Measurements from ENCODE around the gene LSP1. TPM values are rescaled to one million over a fixed set of nuclear protein-coding genes. Genes with fewer than 3 reads are reported as not detected.

The LSP1 gene
- total RNA-seq, 1 experiment from 2014 or later = 0.90 TPM

- no peaks in the 10 kb centered on the region for H3K36me3 ChIP-seq (ENCODE audit: control insufficient read depth, insufficient read depth, low read length)
- H3K9me3 ChIP-seq (ENCODE audit: control insufficient read depth, insufficient read depth, low read depth, low read length) = peaks cover 3% of the 10 kb centered on the region; the same call in 1 of the 2 replicates
- ChIA-PET CTCF (no interaction called here), POLR2A (no interaction called here)
- no peak overlapping the region for H3K4me3 ChIP-seq (ENCODE audit: low read depth in 2 of 2, low read length in 2 of 2)
- in situ Hi-C loops (cut with HindIII; ENCODE audit: low pct_unique_long_range_greater_than_20kb, low sequenced_read_pairs) (no loop called here), intact Hi-C loops (cut with micrococcal nuclease; ENCODE audit: unreplicated experiment) (no loop called here)
- ATAC-seq = no peak
- no peak for DNase-seq (ENCODE audit: low read depth, low spot score)
- no peaks in the 10 kb centered on the region for H3K27me3 ChIP-seq (ENCODE audit: control insufficient read depth, insufficient read depth, low read length)
- TF ChIP-seq TCF7L2 (IDR thresholded peaks at IDR 0.05; ENCODE audit: low read depth, low read length) = no peak
- no peak for TF ChIP-seq SIN3A (IDR thresholded peaks at IDR 0.05; ENCODE audit: borderline replicate concordance, insufficient read depth, low read depth, low read length)
- TF ChIP-seq, protein P1, sequence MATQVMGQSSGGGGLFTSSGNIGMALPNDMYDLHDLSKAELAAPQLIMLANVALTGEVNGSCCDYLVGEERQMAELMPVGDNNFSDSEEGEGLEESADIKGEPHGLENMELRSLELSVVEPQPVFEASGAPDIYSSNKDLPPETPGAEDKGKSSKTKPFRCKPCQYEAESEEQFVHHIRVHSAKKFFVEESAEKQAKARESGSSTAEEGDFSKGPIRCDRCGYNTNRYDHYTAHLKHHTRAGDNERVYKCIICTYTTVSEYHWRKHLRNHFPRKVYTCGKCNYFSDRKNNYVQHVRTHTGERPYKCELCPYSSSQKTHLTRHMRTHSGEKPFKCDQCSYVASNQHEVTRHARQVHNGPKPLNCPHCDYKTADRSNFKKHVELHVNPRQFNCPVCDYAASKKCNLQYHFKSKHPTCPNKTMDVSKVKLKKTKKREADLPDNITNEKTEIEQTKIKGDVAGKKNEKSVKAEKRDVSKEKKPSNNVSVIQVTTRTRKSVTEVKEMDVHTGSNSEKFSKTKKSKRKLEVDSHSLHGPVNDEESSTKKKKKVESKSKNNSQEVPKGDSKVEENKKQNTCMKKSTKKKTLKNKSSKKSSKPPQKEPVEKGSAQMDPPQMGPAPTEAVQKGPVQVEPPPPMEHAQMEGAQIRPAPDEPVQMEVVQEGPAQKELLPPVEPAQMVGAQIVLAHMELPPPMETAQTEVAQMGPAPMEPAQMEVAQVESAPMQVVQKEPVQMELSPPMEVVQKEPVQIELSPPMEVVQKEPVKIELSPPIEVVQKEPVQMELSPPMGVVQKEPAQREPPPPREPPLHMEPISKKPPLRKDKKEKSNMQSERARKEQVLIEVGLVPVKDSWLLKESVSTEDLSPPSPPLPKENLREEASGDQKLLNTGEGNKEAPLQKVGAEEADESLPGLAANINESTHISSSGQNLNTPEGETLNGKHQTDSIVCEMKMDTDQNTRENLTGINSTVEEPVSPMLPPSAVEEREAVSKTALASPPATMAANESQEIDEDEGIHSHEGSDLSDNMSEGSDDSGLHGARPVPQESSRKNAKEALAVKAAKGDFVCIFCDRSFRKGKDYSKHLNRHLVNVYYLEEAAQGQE (IDR thresholded peaks at IDR 0.05; ENCODE audit: insufficient read depth in 1 of 2, low read depth in 2 of 2, low read length in 1 of 2) = no peak
- TF ChIP-seq POLR2AphosphoS5 (IDR thresholded peaks at IDR 0.05; ENCODE audit: low read depth, low read length) = no peak
- TF ChIP-seq, protein P2, sequence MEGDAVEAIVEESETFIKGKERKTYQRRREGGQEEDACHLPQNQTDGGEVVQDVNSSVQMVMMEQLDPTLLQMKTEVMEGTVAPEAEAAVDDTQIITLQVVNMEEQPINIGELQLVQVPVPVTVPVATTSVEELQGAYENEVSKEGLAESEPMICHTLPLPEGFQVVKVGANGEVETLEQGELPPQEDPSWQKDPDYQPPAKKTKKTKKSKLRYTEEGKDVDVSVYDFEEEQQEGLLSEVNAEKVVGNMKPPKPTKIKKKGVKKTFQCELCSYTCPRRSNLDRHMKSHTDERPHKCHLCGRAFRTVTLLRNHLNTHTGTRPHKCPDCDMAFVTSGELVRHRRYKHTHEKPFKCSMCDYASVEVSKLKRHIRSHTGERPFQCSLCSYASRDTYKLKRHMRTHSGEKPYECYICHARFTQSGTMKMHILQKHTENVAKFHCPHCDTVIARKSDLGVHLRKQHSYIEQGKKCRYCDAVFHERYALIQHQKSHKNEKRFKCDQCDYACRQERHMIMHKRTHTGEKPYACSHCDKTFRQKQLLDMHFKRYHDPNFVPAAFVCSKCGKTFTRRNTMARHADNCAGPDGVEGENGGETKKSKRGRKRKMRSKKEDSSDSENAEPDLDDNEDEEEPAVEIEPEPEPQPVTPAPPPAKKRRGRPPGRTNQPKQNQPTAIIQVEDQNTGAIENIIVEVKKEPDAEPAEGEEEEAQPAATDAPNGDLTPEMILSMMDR (IDR thresholded peaks at IDR 0.05) = no peak
- BruUV-seq (replicated peaks) = no TSS peak
- no peak overlapping the region for H3K27ac ChIP-seq (ENCODE audit: low read length)
- H3K4me1 ChIP-seq (ENCODE audit: control insufficient read depth, insufficient read depth, low read length) = peaks cover 7% of the 10 kb centered on the region
These were observed 35.4 kb upstream of the LSP1 start for GRCh38 chr11:1817511-1817910.

DNA sequence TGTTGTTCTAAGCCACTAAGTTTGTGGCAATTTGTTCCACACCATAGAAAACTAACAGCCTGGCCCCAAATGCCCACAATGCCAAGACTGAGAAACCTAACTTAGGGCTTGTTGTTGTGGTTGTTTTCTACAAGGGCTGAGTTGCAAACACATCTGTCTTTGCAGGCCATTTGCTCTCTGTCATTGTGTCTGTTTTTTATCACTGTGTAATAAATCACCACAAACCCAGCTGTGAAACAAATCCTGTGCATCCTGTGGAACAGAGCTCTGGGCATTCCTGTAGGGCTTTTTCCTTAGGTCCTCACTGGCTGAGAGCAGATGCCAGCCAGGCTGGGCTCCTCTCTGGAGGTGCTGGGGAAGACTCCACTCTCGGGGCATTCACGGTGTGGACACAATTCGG, 33.8 kb upstream of the LSP1 start:
- Histone ChIP-seq H3K27ac (ENCODE audit: low read length) (no peak overlapping the region), H3K4me1 (ENCODE audit: control insufficient read depth, insufficient read depth, low read length) (peaks cover 7% of the 10 kb centered on the region), H3K27me3 (ENCODE audit: control insufficient read depth, insufficient read depth, low read length) (no peaks in the 10 kb centered on the region), H3K36me3 (ENCODE audit: control insufficient read depth, insufficient read depth, low read length) (no peaks in the 10 kb centered on the region), H3K9me3 (ENCODE audit: control insufficient read depth, insufficient read depth, low read depth, low read length) (peaks cover 3% of the 10 kb centered on the region; the same call in 1 of the 2 replicates), H3K4me3 (ENCODE audit: low read depth in 2 of 2, low read length in 2 of 2) (no peak overlapping the region)
- ATAC-seq (no peak), DNase-seq (ENCODE audit: low read depth, low spot score) (no peak)
- TF ChIP-seq, protein P2 (IDR thresholded peaks at IDR 0.05) = no peak
- TF ChIP-seq SIN3A (IDR thresholded peaks at IDR 0.05; ENCODE audit: borderline replicate concordance, insufficient read depth, low read depth, low read length) (no peak), TCF7L2 (IDR thresholded peaks at IDR 0.05; ENCODE audit: low read depth, low read length) (no peak), POLR2AphosphoS5 (IDR thresholded peaks at IDR 0.05; ENCODE audit: low read depth, low read length) (no peak)
- TF ChIP-seq, protein P1 (IDR thresholded peaks at IDR 0.05; ENCODE audit: insufficient read depth in 1 of 2, low read depth in 2 of 2, low read length in 1 of 2) = no peak
- in situ Hi-C loops (cut with HindIII; ENCODE audit: low pct_unique_long_range_greater_than_20kb, low sequenced_read_pairs) = no loop called here
- no TSS peak for BruUV-seq (replicated peaks)
- intact Hi-C loops (cut with micrococcal nuclease; ENCODE audit: unreplicated experiment) = no loop called here
- ChIA-PET POLR2A (no interaction called here), CTCF (no interaction called here)

All from Panc1 (cell line).